Measurements from ENCODE around the gene PMS1.
"Not testable (repeated sequence)": the region's sequence is repeated elsewhere in the genome, so short reads cannot be mapped to it uniquely, and the experiment has no call there.

The PMS1 gene

GRCh38 chr2:189865826-189866225 lies 81.6 kb downstream of the PMS1 start:
- DNase-seq (ENCODE audit: low read depth) = no peak

GRCh38 chr2:189866296-189866695 lies 82.0 kb downstream of the PMS1 start:
- DNase-seq (ENCODE audit: low read depth) = no peak

- no peak for DNase-seq (ENCODE audit: low read depth)
Measured at GRCh38 chr2:189868896-189869295, 84.6 kb downstream of the PMS1 start.

GRCh38 chr2:189870381-189871085 lies 86.3 kb downstream of the PMS1 start:
- no peak for DNase-seq (ENCODE audit: low read depth)

- DNase-seq (ENCODE audit: low read depth) = no peak
Measured at GRCh38 chr2:189873696-189874095, 89.4 kb downstream of the PMS1 start.

- DNase-seq (ENCODE audit: low read depth) = no peak
Measured at GRCh38 chr2:189874586-189875320, 90.5 kb downstream of the PMS1 start.

GRCh38 chr2:189876271-189876670 lies 92.0 kb downstream of the PMS1 start:
- DNase-seq (ENCODE audit: low read depth) = no peak

- DNase-seq (ENCODE audit: low read depth) = no peak
Measured at GRCh38 chr2:189879716-189880081, 95.4 kb downstream of the PMS1 start.

- DNase-seq (ENCODE audit: low read depth) = no peak
Measured at GRCh38 chr2:189880429-189880828, 96.2 kb downstream of the PMS1 start.

- DNase-seq (ENCODE audit: low read depth) = no peak
Measured at GRCh38 chr2:189880832-189881492, 96.7 kb downstream of the PMS1 start.

GRCh38 chr2:189885368-189885767 lies 101.1 kb downstream of the PMS1 start:
- DNase-seq (ENCODE audit: low read depth) = no peak

- not testable (repeated sequence) for DNase-seq (ENCODE audit: low read depth)
Measured at GRCh38 chr2:189892546-189893294, 108.5 kb downstream of the PMS1 start.

GRCh38 chr2:189896809-189897208 lies 112.6 kb downstream of the PMS1 start:
- no peak for DNase-seq (ENCODE audit: low read depth)

GRCh38 chr2:189899101-189899500 lies 114.9 kb downstream of the PMS1 start:
- no peak for DNase-seq (ENCODE audit: low read depth)

GRCh38 chr2:189900726-189901125 lies 116.5 kb downstream of the PMS1 start:
- DNase-seq (ENCODE audit: low read depth) = no peak

GRCh38 chr2:189901664-189902063 lies 117.4 kb downstream of the PMS1 start:
- DNase-seq (ENCODE audit: low read depth) = no peak

GRCh38 chr2:189913821-189914220 lies 129.6 kb downstream of the PMS1 start:
- DNase-seq (ENCODE audit: low read depth) = no peak

GRCh38 chr2:189916651-189917050 lies 132.4 kb downstream of the PMS1 start:
- DNase-seq (ENCODE audit: low read depth) = no peak
